Measurements from ENCODE around the gene TSSK6. TPM values are rescaled to one million over a fixed set of nuclear protein-coding genes. Genes with fewer than 3 reads are reported as not detected.

Gene TSSK6
- total RNA-seq, 4 donors from 2014 or later: 0.57 to 1.7 (median 0.89) TPM

GRCh38 chr19:19530889-19531288 lies 15.5 kb upstream of the TSSK6 start:
- no peak overlapping the region for H3K4me3 ChIP-seq
- H3K36me3 ChIP-seq: peaks cover 12 to 37% (median 30%) of the 10 kb centered on the region in 3 donors
- peaks cover 6 to 14% (median 6%) of the 10 kb centered on the region in 3 donors for H3K4me1 ChIP-seq
- no peak for DNase-seq
- TF ChIP-seq POLR2A (IDR thresholded peaks at IDR 0.05): no peak
- TF ChIP-seq CTCF (IDR thresholded peaks at IDR 0.05): no peak
- intact Hi-C loops (cut with DNase I): loop anchor here (5.0 kb wide), 1 partner anchor 111 kb away; the partner anchor contains the start of gene GMIP
- no peaks in the 10 kb centered on the region for H3K9me3 ChIP-seq
- peaks cover 0 to 6% (median 0%) of the 10 kb centered on the region in 4 donors for H3K27me3 ChIP-seq
- WGBS, 2 donors: 75 to 79% methylated on average over 3 to 4 of the region's 4 CpGs
- H3K27ac ChIP-seq: no peak overlapping the region

- no peaks in the 10 kb centered on the region for H3K9me3 ChIP-seq
- TF ChIP-seq POLR2A (IDR thresholded peaks at IDR 0.05) (no peak), CTCF (IDR thresholded peaks at IDR 0.05) (no peak)
- DNase-seq: no peak
- no peak overlapping the region for H3K27ac ChIP-seq
- peaks cover 12 to 42% (median 30%) of the 10 kb centered on the region in 3 donors for H3K36me3 ChIP-seq
- peaks cover 0 to 2% (median 0%) of the 10 kb centered on the region in 4 donors for H3K27me3 ChIP-seq
- H3K4me3 ChIP-seq: no peak overlapping the region
- intact Hi-C loops (cut with DNase I): loop anchor here (5.0 kb wide), 1 partner anchor 112 kb away; the partner anchor contains the start of gene GMIP
- WGBS, 2 donors: 42 to 50% methylated on average over 8 to 9 of the region's 9 CpGs
- peaks cover 6 to 14% (median 6%) of the 10 kb centered on the region in 3 donors for H3K4me1 ChIP-seq
Measured at GRCh38 chr19:19530423-19530804, 15.1 kb upstream of the TSSK6 start.

- H3K4me1 ChIP-seq: peaks cover 6 to 14% (median 6%) of the 10 kb centered on the region in 3 donors
- intact Hi-C loops (cut with DNase I): loop anchor here (5.0 kb wide), 1 partner anchor 112 kb away; the partner anchor contains the start of gene GMIP
- peaks cover 12 to 47% (median 30%) of the 10 kb centered on the region in 3 donors for H3K36me3 ChIP-seq
- H3K4me3 ChIP-seq: no peak overlapping the region
- H3K9me3 ChIP-seq: no peaks in the 10 kb centered on the region
- 84 to 86% methylated on average over 7 of the region's 11 CpGs for WGBS, 2 donors
- TF ChIP-seq POLR2A (IDR thresholded peaks at IDR 0.05): no peak
- TF ChIP-seq CTCF (IDR thresholded peaks at IDR 0.05): no peak
- H3K27me3 ChIP-seq: no peaks in the 10 kb centered on the region
- no peak overlapping the region for H3K27ac ChIP-seq
- no peak for DNase-seq
Measured at GRCh38 chr19:19529783-19530422, 14.6 kb upstream of the TSSK6 start.

- Histone ChIP-seq H3K36me3 (peaks cover 12 to 57% (median 36%) of the 10 kb centered on the region in 3 donors), H3K4me3 (peak within 1 kb of the TSS in 1 of 4 donors; percentile 28), H3K27ac (no peak within 1 kb of the TSS), H3K4me1 (peaks cover 6 to 14% (median 6%) of the 10 kb centered on the region in 3 donors), H3K27me3 (no peaks in the 10 kb centered on the region), H3K9me3 (no peaks in the 10 kb centered on the region)
- 76 to 83% methylated on average over 10 to 19 of the region's 50 CpGs for WGBS, 2 donors
- TF ChIP-seq CTCF (IDR thresholded peaks at IDR 0.05) (no peak), POLR2A (IDR thresholded peaks at IDR 0.05) (no peak)
- intact Hi-C loops (cut with DNase I): no loop called here
- no peak for DNase-seq
Measured at GRCh38 chr19:19528721-19529490, 13.6 kb upstream of the TSSK6 start, which contains the start of gene YJEFN3. TSS of gene YJEFN3 (plus strand) at chr19:19528911. CDS start at chr19:19528933, 22 bp downstream.
